Occipital lobe (tissue), 2 donors: ENCODE measurements around the gene CYP11A1. TPM values are rescaled to one million over a fixed set of nuclear protein-coding genes. Genes with fewer than 3 reads are reported as not detected.

Experiments used
- DNase-seq: peaks from one replicate; lab custom pipeline; 2025; lab: John Stamatoyannopoulos, UW
- total RNA-seq: library from RNA; depleted of rRNA; stranded (reverse); fragments of >200 nt; gene quantifications from one replicate; pipeline ENCODE4 v1.2.3, GENCODE V29; 2014

CYP11A1 gene
- total RNA-seq, 1 donor from 2014 or later, result not detected

- DNase-seq, result no peak
Measured at GRCh38 chr15:74327756-74328155, 39.7 kb downstream of the CYP11A1 start.

- no peak for DNase-seq
Measured at GRCh38 chr15:74326746-74327145, 40.7 kb downstream of the CYP11A1 start.

GRCh38 chr15:74324714-74325113, 42.7 kb downstream of the CYP11A1 start:
- DNase-seq, result no peak

GRCh38 chr15:74322558-74323180, 44.8 kb downstream of the CYP11A1 start:
- DNase-seq, result no peak

- DNase-seq, result peak; percentile 13
Measured at GRCh38 chr15:74320352-74321247, 46.8 kb downstream of the CYP11A1 start.

GRCh38 chr15:74319596-74320351, 47.7 kb downstream of the CYP11A1 start:
- DNase-seq, result no peak

- DNase-seq, result no peak
Measured at GRCh38 chr15:74319138-74319460, 48.3 kb downstream of the CYP11A1 start.

- no peak for DNase-seq
Measured at GRCh38 chr15:74318376-74319137, 48.9 kb downstream of the CYP11A1 start.

GRCh38 chr15:74317820-74318375, 49.5 kb downstream of the CYP11A1 start:
- DNase-seq, result no peak

- DNase-seq, result no peak
Measured at GRCh38 chr15:74316141-74316540, 51.3 kb downstream of the CYP11A1 start.

- no peak for DNase-seq
Measured at GRCh38 chr15:74315626-74316025, 51.8 kb downstream of the CYP11A1 start.

- no peak for DNase-seq
Measured at GRCh38 chr15:74314795-74315438, 52.5 kb downstream of the CYP11A1 start.

- DNase-seq, result no peak
Measured at GRCh38 chr15:74313889-74314288, 53.6 kb downstream of the CYP11A1 start.

- DNase-seq, result no peak
Measured at GRCh38 chr15:74312445-74313007, 54.9 kb downstream of the CYP11A1 start.

- DNase-seq, result no peak
Measured at GRCh38 chr15:74311734-74312444, 55.6 kb downstream of the CYP11A1 start.

GRCh38 chr15:74307827-74308811, 59.3 kb downstream of the CYP11A1 start:
- peak; percentile 17 for DNase-seq

GRCh38 chr15:74306781-74307217, 60.6 kb downstream of the CYP11A1 start:
- DNase-seq, result no peak

- no peak for DNase-seq
Measured at GRCh38 chr15:74305687-74306086, 61.8 kb downstream of the CYP11A1 start.
